GM12878 (cell line): ENCODE data around the gene UPK1B. TPM values are rescaled to one million over a fixed set of nuclear protein-coding genes. Genes with fewer than 3 reads are reported as not detected.
"Not testable (repeated sequence)": the region's sequence is repeated elsewhere in the genome, so short reads cannot be mapped to it uniquely, and the experiment has no call there.

Experiments
- ATAC-seq: fragments of 200-7000 bp; cut with Tn5 transposase; 3 replicates; pipeline ENCODE4 v1.9.1; 2020; ENCODE audit warnings: mild to moderate bottlenecking, moderate library complexity
- BruUV-seq: library from RNA; stranded (reverse); fragments of 400-500 nt; replicated peaks from 2 replicates; lab custom pipeline; 2021; lab: Mats Ljungman, UMichigan
- CTCF ChIA-PET: fragments of 300-600 bp; sonication (Branson Sonifier 250); formaldehyde crosslinking; extraction: SDS; loops from one replicate; lab custom pipeline; 2021; ENCODE audit warnings: inconsistent platforms; lab: Yijun Ruan, JAX
- POLR2A ChIA-PET: fragments of 350-600 bp; formaldehyde crosslinking; extraction: SDS; loops from one replicate; lab custom pipeline; 2021; ENCODE audit warnings: inconsistent platforms; lab: Charles Lee
- RAD21 ChIA-PET: fragments of 300-600 bp; sonication (Branson Sonifier 250); formaldehyde crosslinking; loops from one replicate; lab custom pipeline; 2023; ENCODE audit warnings: antibody characterized with exemption; ENCODE audit not compliant: unreplicated experiment; lab: Charles Lee
- SMC1A ChIA-PET: fragments of 300-600 bp; sonication (Branson Sonifier 250); formaldehyde crosslinking; loops from one replicate; lab custom pipeline; 2023; ENCODE audit not compliant: unreplicated experiment, uncharacterized antibody; lab: Charles Lee
- DNase-seq: peaks from one replicate; pipeline ENCODE4 v3.0.0-alpha.2; 2011; ENCODE audit warnings: low read depth, low spot score
- FAIRE-seq: peaks from 3 replicates; lab custom pipeline; 2011; peaks lifted over from hg19 to GRCh38; lab: Jason Lieb, UNC
- H2AFZ ChIP-seq: 2 replicates; pipeline ENCODE4 v1.6.0; 2011; ENCODE audit warnings: low read depth, low read length, control low read depth; ENCODE audit not compliant: control insufficient read depth
- H3K27ac ChIP-seq: 2 replicates; pipeline ENCODE4 v1.5.1; 2011; ENCODE audit warnings: control low read depth; ENCODE audit not compliant: control insufficient read depth, insufficient read depth
- H3K27me3 ChIP-seq, 2 experiments: replicated peaks in 1 of 2; 2 replicates each; pipeline versions ENCODE4 v1.6.0 to v1.6.1; 2011; ENCODE audit warnings: low read length in 1 of 2; ENCODE audit not compliant: control insufficient read depth in 2 of 2, insufficient read depth in 2 of 2
- H3K36me3 ChIP-seq, 2 experiments: 2 replicates each; pipeline ENCODE4 v1.5.1; 2011; ENCODE audit warnings: low read length in 1 of 2; ENCODE audit not compliant: control insufficient read depth in 2 of 2, insufficient read depth in 2 of 2
- H3K4me1 ChIP-seq: 2 replicates; pipeline ENCODE4 v1.6.1; 2011; ENCODE audit warnings: mild to moderate bottlenecking, low read length, moderate library complexity, mixed read lengths; ENCODE audit not compliant: control insufficient read depth, insufficient read depth
- H3K4me2 ChIP-seq: 2 replicates; pipeline ENCODE4 v1.6.0; 2011; ENCODE audit warnings: control low read depth; ENCODE audit not compliant: control insufficient read depth, insufficient read depth
- H3K4me3 ChIP-seq: fragments of 200-600 bp; sonication (generic); 2 replicates; pipeline ENCODE4 v1.5.1; 2016
- H3K79me2 ChIP-seq: 2 replicates; pipeline ENCODE4 v1.6.0; 2011; ENCODE audit warnings: low read length; ENCODE audit not compliant: control insufficient read depth, insufficient read depth
- H3K9ac ChIP-seq: 2 replicates; pipeline ENCODE4 v1.8.0; 2011; ENCODE audit warnings: low read length, control low read depth, mixed read lengths; ENCODE audit not compliant: control insufficient read depth, insufficient read depth
- H3K9me3 ChIP-seq: replicated peaks from 3 replicates; pipeline ENCODE4 v1.5.1; 2011; ENCODE audit warnings: mild to moderate bottlenecking, low read length; ENCODE audit not compliant: control insufficient read depth, insufficient read depth
- H4K20me1 ChIP-seq: 2 replicates; pipeline ENCODE4 v1.6.0; 2011; ENCODE audit not compliant: control insufficient read depth, insufficient read depth
- WGBS: methylation state at CpG from one replicate; pipeline ENCODE4 v1.1.6; 2016; ENCODE audit warnings: low lambda C conversion rate; ENCODE audit not compliant: insufficient replicate concordance, insufficient coverage; ENCODE audit errors: missing lambda C conversion rate; 5-methylcytosine and 5-hydroxymethylcytosine counted together
- in situ Hi-C: fragments of 300-500 bp; cut with MboI; formaldehyde crosslinking; loops from 9 replicates; pipeline ENCODE4 v1.14.3; 2018; ENCODE audit warnings: mixed read lengths
- intact Hi-C: fragments of 100-400 bp; cut with micrococcal nuclease; formaldehyde crosslinking; loops from one replicate; pipeline ENCODE4 v1.14.2; 2022; ENCODE audit not compliant: unreplicated experiment
- polyA plus RNA-seq, 11 experiments: library from polyadenylated mRNA; depleted of rRNA in 4 of 11; unstranded in 6 of 11; stranded (reverse) in 5 of 11; fragments of >200 nt; fragmentation: Nextera tagmentation in 4 of 11; fragmentation: Illumina TruSeq in 1 of 11; extraction: Ambion mirVana in 4 of 11; extraction: Trizol in 1 of 11; gene quantifications; 1 replicate in 1 of 11; 2 replicates in 10 of 11; pipeline versions ENCODE4 v1.2.1 to v1.2.3, GENCODE V29; 2011 to 2016; ENCODE audit warnings: inconsistent platforms in 2 of 11, missing spikeins in 2 of 11, low read depth in 1 of 11
- total RNA-seq, 4 experiments: library from RNA; depleted of rRNA in 3 of 4; stranded (reverse); fragments of >200 nt in 3 of 4; fragmentation: Illumina TruSeq in 1 of 4; extraction: Trizol in 1 of 4; gene quantifications; 2 replicates each; pipeline versions ENCODE4 v1.2.1 to v1.2.3, GENCODE V29; 2013 to 2021

Gene UPK1B
- total and polyA plus RNA-seq, 10 of the 15 experiments (the other 5 are each of a cell fraction or from before 2014, with no cell fraction given): not detected

GRCh38 chr3:119132291-119132690, 41.1 kb upstream of the UPK1B start:
- H4K20me1 ChIP-seq, FAIRE-seq, intact Hi-C loops, POLR2A ChIA-PET, ATAC-seq, H3K27me3 ChIP-seq, H3K9ac ChIP-seq, H3K4me3 ChIP-seq, H3K79me2 ChIP-seq, DNase-seq, H2AFZ ChIP-seq, H3K9me3 ChIP-seq, H3K36me3 ChIP-seq, H3K27ac ChIP-seq, H3K4me1 ChIP-seq, BruUV-seq, H3K4me2 ChIP-seq, in situ Hi-C loops: not testable (repeated sequence)
- WGBS: 90% methylated on average over 4 of the region's 4 CpGs
- CTCF ChIA-PET: interaction anchor here (0.7 kb wide), 1 partner anchor 1277 kb away, joined by 4 read pairs; no protein-coding TSS in a partner anchor
- RAD21 ChIA-PET: interaction anchor here (0.7 kb wide), 1 partner anchor 247 kb away, joined by 3 read pairs; no protein-coding TSS in a partner anchor
- SMC1A ChIA-PET: interaction anchor here (1.1 to 1.6 kb wide), 2 partner anchors 247 to 250 kb away, joined by 3 to 4 read pairs; no protein-coding TSS in a partner anchor

GRCh38 chr3:119139360-119139759, 34.0 kb upstream of the UPK1B start:
- RAD21 ChIA-PET: not testable (repeated sequence)

More at GRCh38 chr3:119139360-119139759, 34.0 kb upstream of the UPK1B start:
- H3K4me3 ChIP-seq, H3K9me3 ChIP-seq, POLR2A ChIA-PET, DNase-seq, H3K79me2 ChIP-seq, H2AFZ ChIP-seq, SMC1A ChIA-PET, H3K27me3 ChIP-seq, H3K9ac ChIP-seq, in situ Hi-C loops, H4K20me1 ChIP-seq, FAIRE-seq, CTCF ChIA-PET, ATAC-seq, intact Hi-C loops, H3K4me2 ChIP-seq, BruUV-seq, H3K36me3 ChIP-seq, H3K27ac ChIP-seq, H3K4me1 ChIP-seq: not testable (repeated sequence)
- 43% methylated on average over 4 of the region's 4 CpGs for WGBS
